Bronchial epithelial cell (primary cell): ENCODE results near the gene MYH13. TPM values are rescaled to one million over a fixed set of nuclear protein-coding genes. Genes with fewer than 3 reads are reported as not detected.

Experiments
- DNase-seq: peaks from one replicate; pipeline ENCODE4 v3.0.0-alpha.2; 2010; ENCODE audit warnings: low read depth
- FAIRE-seq: peaks from 2 replicates; lab custom pipeline; 2011; peaks lifted over from hg19 to GRCh38; lab: Jason Lieb, UNC
- H3K27me3 ChIP-seq: 2 replicates; pipeline ENCODE4 v1.5.1; 2011; ENCODE audit warnings: low read length; ENCODE audit not compliant: control insufficient read depth, insufficient read depth
- H3K36me3 ChIP-seq: 2 replicates; pipeline ENCODE4 v1.5.1; 2011; ENCODE audit warnings: low read length; ENCODE audit not compliant: control insufficient read depth, insufficient read depth
- H3K4me3 ChIP-seq: 2 replicates; pipeline ENCODE4 v1.5.1; 2011; ENCODE audit warnings: mild to moderate bottlenecking, low read depth, low read length, control low read depth
- total RNA-seq: library from RNA; depleted of rRNA; stranded (reverse); fragments of >200 nt; gene quantifications from 2 replicates; pipeline ENCODE4 v1.2.1, GENCODE V29; 2014
- TF ChIP-seq, protein P1 (sequence below): IDR thresholded peaks from 2 replicates; pipeline ENCODE4 v1.5.1; 2011; ENCODE audit warnings: mild to moderate bottlenecking, moderate library complexity, low read length, control low read depth, inconsistent platforms; ENCODE audit not compliant: insufficient read depth, severe bottlenecking

MYH13 gene
- total RNA-seq, 1 donor from 2014 or later = not detected

DNA sequence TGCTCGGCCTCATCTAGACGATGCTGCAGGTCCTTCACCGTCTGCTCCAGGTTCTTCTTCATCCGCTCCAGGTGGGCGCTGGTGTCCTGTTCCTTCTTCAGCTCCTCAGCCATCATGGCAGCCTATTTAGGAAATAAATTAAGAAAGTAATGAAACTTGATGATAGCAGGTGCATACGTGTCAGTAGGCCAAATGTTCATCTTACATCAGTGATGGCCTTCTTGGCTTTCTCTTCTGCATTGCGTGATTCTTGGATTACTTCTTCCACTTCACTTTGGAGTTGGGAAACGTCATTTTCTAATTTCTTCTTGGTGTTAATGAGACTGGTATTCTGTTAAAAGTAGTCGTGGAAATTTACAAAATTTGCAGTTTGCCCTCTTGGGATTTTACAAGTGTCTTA is 20.1 kb upstream of the MYH13 start:
- Histone ChIP-seq H3K4me3 (no peak overlapping the region), H3K27me3 (no peaks in the 10 kb centered on the region), H3K36me3 (no peaks in the 10 kb centered on the region)
- FAIRE-seq (no peak), DNase-seq (no peak)
- TF ChIP-seq, protein P1, sequence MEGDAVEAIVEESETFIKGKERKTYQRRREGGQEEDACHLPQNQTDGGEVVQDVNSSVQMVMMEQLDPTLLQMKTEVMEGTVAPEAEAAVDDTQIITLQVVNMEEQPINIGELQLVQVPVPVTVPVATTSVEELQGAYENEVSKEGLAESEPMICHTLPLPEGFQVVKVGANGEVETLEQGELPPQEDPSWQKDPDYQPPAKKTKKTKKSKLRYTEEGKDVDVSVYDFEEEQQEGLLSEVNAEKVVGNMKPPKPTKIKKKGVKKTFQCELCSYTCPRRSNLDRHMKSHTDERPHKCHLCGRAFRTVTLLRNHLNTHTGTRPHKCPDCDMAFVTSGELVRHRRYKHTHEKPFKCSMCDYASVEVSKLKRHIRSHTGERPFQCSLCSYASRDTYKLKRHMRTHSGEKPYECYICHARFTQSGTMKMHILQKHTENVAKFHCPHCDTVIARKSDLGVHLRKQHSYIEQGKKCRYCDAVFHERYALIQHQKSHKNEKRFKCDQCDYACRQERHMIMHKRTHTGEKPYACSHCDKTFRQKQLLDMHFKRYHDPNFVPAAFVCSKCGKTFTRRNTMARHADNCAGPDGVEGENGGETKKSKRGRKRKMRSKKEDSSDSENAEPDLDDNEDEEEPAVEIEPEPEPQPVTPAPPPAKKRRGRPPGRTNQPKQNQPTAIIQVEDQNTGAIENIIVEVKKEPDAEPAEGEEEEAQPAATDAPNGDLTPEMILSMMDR = no peak

DNA sequence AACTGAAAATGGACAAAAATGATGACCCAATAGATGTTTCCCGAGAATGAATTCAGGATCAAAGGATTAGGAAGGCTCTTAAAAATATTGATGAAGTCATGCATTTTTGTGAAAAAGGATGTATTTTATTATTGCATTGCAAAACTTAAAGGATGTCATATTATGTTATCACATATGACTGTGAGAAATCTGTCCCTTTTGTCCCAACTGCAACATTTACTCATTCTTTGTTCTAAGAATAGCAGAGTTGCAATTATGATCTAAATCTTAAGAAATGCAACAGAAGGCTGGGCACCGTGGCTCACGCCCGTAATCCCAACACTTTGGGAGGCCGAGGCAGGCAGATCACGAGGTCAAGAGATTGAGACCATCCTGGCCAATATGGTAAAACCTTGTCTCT is 13.1 kb upstream of the MYH13 start:
- FAIRE-seq = no peak

DNA sequence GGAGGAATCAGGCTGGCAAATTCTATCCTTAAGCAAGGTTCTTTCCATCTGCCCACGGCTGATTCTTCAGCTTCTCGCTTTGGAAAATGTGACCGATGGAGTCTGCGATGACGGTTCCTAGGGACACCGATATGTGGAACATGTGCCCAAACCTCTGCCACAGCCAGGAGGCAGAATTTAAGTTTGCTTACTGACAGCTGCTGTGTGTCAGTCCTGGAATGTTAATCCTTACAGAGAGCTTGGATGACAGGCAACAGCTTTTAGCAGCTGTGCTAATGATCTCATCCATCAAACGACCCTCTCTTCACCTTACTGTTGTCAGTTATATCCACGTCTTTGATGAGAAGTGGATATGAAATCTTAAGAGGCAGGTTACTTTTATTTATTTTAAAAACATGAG is 11.4 kb upstream of the MYH13 start:
- H3K27me3 ChIP-seq = no peaks in the 10 kb centered on the region
- FAIRE-seq (peak; percentile 23), DNase-seq (no peak)
- TF ChIP-seq, protein P1 = no peak
- no peak overlapping the region for H3K4me3 ChIP-seq
- H3K36me3 ChIP-seq = no peaks in the 10 kb centered on the region

More for the DNA sequence above, 13.1 kb upstream of the MYH13 start:
- TF ChIP-seq, protein P1 = no peak
- Histone ChIP-seq H3K4me3 (no peak overlapping the region), H3K27me3 (no peaks in the 10 kb centered on the region), H3K36me3 (no peaks in the 10 kb centered on the region)
- no peak for DNase-seq

DNA sequence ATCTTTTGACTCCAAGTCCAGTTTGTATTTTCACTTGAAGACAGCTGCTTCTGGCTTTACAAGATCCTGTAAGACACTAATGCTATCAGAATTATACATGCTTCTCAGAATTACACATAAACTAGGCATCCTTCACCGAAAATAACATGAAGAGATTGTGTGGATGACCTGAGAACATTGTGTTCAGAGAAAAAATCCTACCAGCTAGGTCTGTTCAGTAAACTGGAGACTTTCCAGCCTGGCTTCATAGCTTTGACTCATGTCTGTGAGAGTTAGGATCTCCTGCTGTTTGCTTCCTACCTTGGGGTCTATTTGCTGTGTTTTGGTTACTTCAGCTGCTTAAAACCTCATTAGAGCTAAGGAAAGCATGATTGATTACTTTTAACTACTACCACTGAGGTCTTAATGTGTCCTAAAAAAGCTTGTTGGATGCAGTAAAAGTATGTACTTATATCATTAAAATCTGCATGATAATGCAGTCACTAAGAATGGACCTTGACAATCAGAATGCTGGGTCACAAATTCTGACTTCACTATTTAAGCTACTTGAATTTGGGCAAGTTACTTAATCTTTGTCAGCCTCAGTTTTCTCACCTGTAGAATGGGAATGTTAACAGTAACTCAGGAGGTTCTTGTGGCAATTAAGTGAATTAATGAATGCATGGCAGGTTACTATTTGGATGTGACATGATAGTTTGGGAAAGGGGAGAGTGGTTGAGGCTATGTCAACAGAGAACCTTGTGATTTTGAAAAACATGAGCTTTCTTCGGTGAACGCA is 8.0 kb upstream of the MYH13 start:
- peak; percentile 7 for FAIRE-seq

DNA sequence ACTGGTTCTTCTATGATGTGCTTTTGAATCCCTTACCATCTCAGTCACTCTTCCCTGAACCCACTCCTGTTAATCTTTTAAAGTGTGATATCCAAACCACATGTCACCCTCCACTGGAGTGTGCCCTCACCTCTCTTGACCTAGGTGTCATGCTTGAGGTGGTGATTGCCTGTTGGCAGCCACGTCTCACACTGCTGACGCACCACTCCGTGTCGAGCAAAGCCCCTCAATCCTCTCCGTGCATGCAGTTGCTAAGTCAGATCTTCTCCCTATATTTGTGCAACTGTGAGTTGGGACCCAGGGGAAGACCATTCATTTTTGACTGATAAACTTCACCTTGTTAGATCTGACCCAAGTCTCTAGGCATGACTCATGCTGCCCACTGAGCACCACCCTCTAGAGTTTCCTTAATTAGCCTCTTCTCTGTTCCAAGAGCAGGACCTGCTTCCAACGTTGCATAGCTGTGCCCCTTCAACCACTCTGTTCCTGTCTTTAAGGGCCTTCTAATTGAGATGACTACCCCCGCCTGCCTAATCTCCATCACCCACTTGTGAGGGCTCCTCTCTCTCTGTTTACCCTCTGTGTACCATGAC is 2.7 kb downstream of the MYH13 start:
- Histone ChIP-seq H3K27me3 (no peaks in the 10 kb centered on the region), H3K36me3 (no peaks in the 10 kb centered on the region), H3K4me3 (no peak overlapping the region)
- TF ChIP-seq, protein P1 = no peak
- FAIRE-seq = no peak
- DNase-seq = no peak

More for the DNA sequence above, 8.0 kb upstream of the MYH13 start:
- no peak for DNase-seq
- Histone ChIP-seq H3K4me3 (no peak overlapping the region), H3K27me3 (no peaks in the 10 kb centered on the region), H3K36me3 (no peaks in the 10 kb centered on the region)
- TF ChIP-seq, protein P1 = no peak
